22Rv1 (cell line): ENCODE data around the gene PON3.

Source experiments
- H3K27ac ChIP-seq: fragments of 450-650 bp; 2 replicates; pipeline ENCODE4 v1.5.1; 2017
- CTCF ChIP-seq: fragments of 450-650 bp; IDR thresholded peaks from 2 replicates; pipeline ENCODE4 v1.5.1; 2017; ENCODE audit warnings: mild to moderate bottlenecking
- ZFX ChIP-seq: fragments of 450-650 bp; IDR thresholded peaks from 2 replicates; pipeline ENCODE4 v1.6.1; 2017; ENCODE audit warnings: antibody characterized with exemption, borderline replicate concordance

PON3 gene

GRCh38 chr7:95368235-95368634, 27.9 kb downstream of the PON3 start:
- TF ChIP-seq ZFX (no peak), CTCF (no peak)
- no peak overlapping the region for H3K27ac ChIP-seq

- TF ChIP-seq CTCF (no peak), ZFX (no peak)
- H3K27ac ChIP-seq: no peak overlapping the region
Observed at GRCh38 chr7:95367606-95368005, 28.6 kb downstream of the PON3 start.

- TF ChIP-seq CTCF: no peak
- TF ChIP-seq ZFX: no peak
- no peak overlapping the region for H3K27ac ChIP-seq
Observed at GRCh38 chr7:95365151-95365550, 31.0 kb downstream of the PON3 start.

- H3K27ac ChIP-seq: no peak overlapping the region
Observed at GRCh38 chr7:95357623-95358022, 38.6 kb downstream of the PON3 start.

GRCh38 chr7:95342642-95343307, 53.4 kb downstream of the PON3 start:
- H3K27ac ChIP-seq: no peak overlapping the region
- TF ChIP-seq CTCF: no peak
- TF ChIP-seq ZFX: no peak

More at GRCh38 chr7:95357623-95358022, 38.6 kb downstream of the PON3 start:
- TF ChIP-seq CTCF (no peak), ZFX (no peak)

- TF ChIP-seq ZFX: no peak
- no peak for TF ChIP-seq CTCF
- no peak overlapping the region for H3K27ac ChIP-seq
Observed at GRCh38 chr7:95342029-95342428, 54.1 kb downstream of the PON3 start.

- no peak for TF ChIP-seq ZFX
- TF ChIP-seq CTCF: no peak
Observed at GRCh38 chr7:95340491-95340890, 55.7 kb downstream of the PON3 start.

More at GRCh38 chr7:95340491-95340890, 55.7 kb downstream of the PON3 start:
- no peak overlapping the region for H3K27ac ChIP-seq
